Peyer's patch (tissue), 4 donors: ENCODE results near the gene OTOP2.

Experiments
- CTCF ChIP-seq, 6 experiments: fragments of 450-650 bp in 4 of 6; fragments of 200-600 bp in 2 of 6; sonication (generic) in 1 of 6; IDR thresholded peaks; one replicate each; pipeline ENCODE4 v1.5.1; 2017 to 2019; ENCODE audit warnings: antibody characterized with exemption in 6 of 6, mild to moderate bottlenecking in 3 of 6, moderate library complexity in 1 of 6
- POLR2A ChIP-seq, 2 donors: fragments of 450-650 bp; IDR thresholded peaks; one replicate each; pipeline ENCODE4 v1.5.1; 2017; ENCODE audit warnings: antibody characterized with exemption in 2 of 2, mild to moderate bottlenecking in 2 of 2, moderate library complexity in 2 of 2

- TF ChIP-seq CTCF (IDR thresholded peaks at IDR 0.05), result no peak
- no peak for TF ChIP-seq POLR2A (IDR thresholded peaks at IDR 0.05)
Measured at GRCh38 chr17:74962622-74963394, 38.7 kb downstream of the OTOP2 start.
